HG03108 (cell line): ENCODE results near the gene AGFG2.

ENCODE experiments used
- ATAC-seq: cut with Tn5 transposase; IDR thresholded peaks from one replicate; pipeline ENCODE4 v1.9.1; 2021; ENCODE audit warnings: moderate library complexity; ENCODE audit not compliant: unreplicated experiment

AGFG2 gene

GRCh38 chr7:100571829-100572116 is 32.8 kb downstream of the AGFG2 start:
- no peak for ATAC-seq

- no peak for ATAC-seq
Measured at GRCh38 chr7:100572281-100572948, 33.4 kb downstream of the AGFG2 start.

GRCh38 chr7:100572949-100573675 is 34.1 kb downstream of the AGFG2 start:
- no peak for ATAC-seq

- no peak for ATAC-seq
Measured at GRCh38 chr7:100573691-100574361, 34.8 kb downstream of the AGFG2 start, which contains the start of gene SAP25. Gene SAP25 (minus strand): TSS chr7:100573900. CDS start chr7:100573742, 158 bp downstream.

- no peak for ATAC-seq
Measured at GRCh38 chr7:100574362-100575205, 35.6 kb downstream of the AGFG2 start.

GRCh38 chr7:100575206-100575631 is 36.2 kb downstream of the AGFG2 start:
- no peak for ATAC-seq

- ATAC-seq: no peak
Measured at GRCh38 chr7:100575746-100576383, 36.9 kb downstream of the AGFG2 start.

- no peak for ATAC-seq
Measured at GRCh38 chr7:100576384-100576993, 37.5 kb downstream of the AGFG2 start.

GRCh38 chr7:100577103-100577502 is 38.1 kb downstream of the AGFG2 start:
- ATAC-seq: no peak

- ATAC-seq: no peak
Measured at GRCh38 chr7:100577507-100577906, 38.5 kb downstream of the AGFG2 start.

GRCh38 chr7:100578246-100579183 is 39.5 kb downstream of the AGFG2 start:
- ATAC-seq: no peak

GRCh38 chr7:100580466-100581283 is 41.7 kb downstream of the AGFG2 start:
- no peak for ATAC-seq

- ATAC-seq: no peak
Measured at GRCh38 chr7:100582041-100582579, 43.1 kb downstream of the AGFG2 start.

GRCh38 chr7:100582650-100583049 is 43.6 kb downstream of the AGFG2 start:
- no peak for ATAC-seq

- ATAC-seq: no peak
Measured at GRCh38 chr7:100583132-100584053, 44.4 kb downstream of the AGFG2 start.

- no peak for ATAC-seq
Measured at GRCh38 chr7:100584054-100584682, 45.2 kb downstream of the AGFG2 start.
